H1 (cell line): ENCODE measurements around the gene CD248. TPM values are rescaled to one million over a fixed set of nuclear protein-coding genes. Genes with fewer than 3 reads are reported as not detected.

Experiments
- polyA plus RNA-seq, 7 experiments: library from polyadenylated mRNA; depleted of rRNA in 3 of 7; stranded (reverse) in 5 of 7; unstranded in 2 of 7; fragments of >200 nt in 5 of 7; fragments of 200-250 nt in 2 of 7; gene quantifications; 1 replicate in 5 of 7; 2 replicates in 1 of 7; 4 replicates in 1 of 7; pipeline versions ENCODE4 v1.2.1 to v1.2.3, GENCODE V29; 2011 to 2013; ENCODE audit warnings: missing spikeins in 2 of 7, mixed read lengths in 2 of 7
- total RNA-seq: library from RNA; stranded (reverse); fragmentation: NEBNext Ultra II Directional; extraction: Animal tissue kit (Norgen Biotek cat#: 25700); gene quantifications from 2 replicates; pipeline ENCODE4 v1.2.1, GENCODE V29; 2021
- TF ChIP-seq, protein P1 (sequence below): fragments of 300-600 bp; sonication (generic); IDR thresholded peaks from 2 replicates; pipeline ENCODE4 v1.7.1; 2012; ENCODE audit warnings: low read length, moderate library complexity, mild to moderate bottlenecking, inconsistent platforms; ENCODE audit not compliant: insufficient replicate concordance

Gene CD248
- total and polyA plus RNA-seq, 2 of the 8 experiments (the other 6 are each of a cell fraction or from before 2014, with no cell fraction given) = 2.7 to 3.9 TPM

DNA sequence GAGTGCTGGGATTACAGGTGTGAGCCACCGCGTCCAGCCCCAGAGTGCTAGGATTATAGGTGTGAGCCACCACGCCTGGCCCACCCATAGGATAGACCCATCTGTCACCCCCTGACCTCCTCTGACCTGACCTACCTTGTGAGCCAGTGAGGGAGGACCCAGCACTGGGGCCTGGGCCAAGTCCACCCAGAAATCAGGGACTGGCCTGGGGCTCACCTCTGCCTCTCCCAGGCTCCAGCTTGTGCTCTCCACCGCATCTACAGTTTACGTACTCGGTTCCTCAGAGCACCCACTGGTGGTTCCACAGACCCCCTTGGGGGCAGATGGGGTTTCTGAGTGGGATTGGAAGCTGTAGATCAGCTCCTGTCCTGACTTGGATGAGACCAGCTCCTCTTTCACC is 48.3 kb upstream of the CD248 start (continued):
- TF ChIP-seq, protein P1, sequence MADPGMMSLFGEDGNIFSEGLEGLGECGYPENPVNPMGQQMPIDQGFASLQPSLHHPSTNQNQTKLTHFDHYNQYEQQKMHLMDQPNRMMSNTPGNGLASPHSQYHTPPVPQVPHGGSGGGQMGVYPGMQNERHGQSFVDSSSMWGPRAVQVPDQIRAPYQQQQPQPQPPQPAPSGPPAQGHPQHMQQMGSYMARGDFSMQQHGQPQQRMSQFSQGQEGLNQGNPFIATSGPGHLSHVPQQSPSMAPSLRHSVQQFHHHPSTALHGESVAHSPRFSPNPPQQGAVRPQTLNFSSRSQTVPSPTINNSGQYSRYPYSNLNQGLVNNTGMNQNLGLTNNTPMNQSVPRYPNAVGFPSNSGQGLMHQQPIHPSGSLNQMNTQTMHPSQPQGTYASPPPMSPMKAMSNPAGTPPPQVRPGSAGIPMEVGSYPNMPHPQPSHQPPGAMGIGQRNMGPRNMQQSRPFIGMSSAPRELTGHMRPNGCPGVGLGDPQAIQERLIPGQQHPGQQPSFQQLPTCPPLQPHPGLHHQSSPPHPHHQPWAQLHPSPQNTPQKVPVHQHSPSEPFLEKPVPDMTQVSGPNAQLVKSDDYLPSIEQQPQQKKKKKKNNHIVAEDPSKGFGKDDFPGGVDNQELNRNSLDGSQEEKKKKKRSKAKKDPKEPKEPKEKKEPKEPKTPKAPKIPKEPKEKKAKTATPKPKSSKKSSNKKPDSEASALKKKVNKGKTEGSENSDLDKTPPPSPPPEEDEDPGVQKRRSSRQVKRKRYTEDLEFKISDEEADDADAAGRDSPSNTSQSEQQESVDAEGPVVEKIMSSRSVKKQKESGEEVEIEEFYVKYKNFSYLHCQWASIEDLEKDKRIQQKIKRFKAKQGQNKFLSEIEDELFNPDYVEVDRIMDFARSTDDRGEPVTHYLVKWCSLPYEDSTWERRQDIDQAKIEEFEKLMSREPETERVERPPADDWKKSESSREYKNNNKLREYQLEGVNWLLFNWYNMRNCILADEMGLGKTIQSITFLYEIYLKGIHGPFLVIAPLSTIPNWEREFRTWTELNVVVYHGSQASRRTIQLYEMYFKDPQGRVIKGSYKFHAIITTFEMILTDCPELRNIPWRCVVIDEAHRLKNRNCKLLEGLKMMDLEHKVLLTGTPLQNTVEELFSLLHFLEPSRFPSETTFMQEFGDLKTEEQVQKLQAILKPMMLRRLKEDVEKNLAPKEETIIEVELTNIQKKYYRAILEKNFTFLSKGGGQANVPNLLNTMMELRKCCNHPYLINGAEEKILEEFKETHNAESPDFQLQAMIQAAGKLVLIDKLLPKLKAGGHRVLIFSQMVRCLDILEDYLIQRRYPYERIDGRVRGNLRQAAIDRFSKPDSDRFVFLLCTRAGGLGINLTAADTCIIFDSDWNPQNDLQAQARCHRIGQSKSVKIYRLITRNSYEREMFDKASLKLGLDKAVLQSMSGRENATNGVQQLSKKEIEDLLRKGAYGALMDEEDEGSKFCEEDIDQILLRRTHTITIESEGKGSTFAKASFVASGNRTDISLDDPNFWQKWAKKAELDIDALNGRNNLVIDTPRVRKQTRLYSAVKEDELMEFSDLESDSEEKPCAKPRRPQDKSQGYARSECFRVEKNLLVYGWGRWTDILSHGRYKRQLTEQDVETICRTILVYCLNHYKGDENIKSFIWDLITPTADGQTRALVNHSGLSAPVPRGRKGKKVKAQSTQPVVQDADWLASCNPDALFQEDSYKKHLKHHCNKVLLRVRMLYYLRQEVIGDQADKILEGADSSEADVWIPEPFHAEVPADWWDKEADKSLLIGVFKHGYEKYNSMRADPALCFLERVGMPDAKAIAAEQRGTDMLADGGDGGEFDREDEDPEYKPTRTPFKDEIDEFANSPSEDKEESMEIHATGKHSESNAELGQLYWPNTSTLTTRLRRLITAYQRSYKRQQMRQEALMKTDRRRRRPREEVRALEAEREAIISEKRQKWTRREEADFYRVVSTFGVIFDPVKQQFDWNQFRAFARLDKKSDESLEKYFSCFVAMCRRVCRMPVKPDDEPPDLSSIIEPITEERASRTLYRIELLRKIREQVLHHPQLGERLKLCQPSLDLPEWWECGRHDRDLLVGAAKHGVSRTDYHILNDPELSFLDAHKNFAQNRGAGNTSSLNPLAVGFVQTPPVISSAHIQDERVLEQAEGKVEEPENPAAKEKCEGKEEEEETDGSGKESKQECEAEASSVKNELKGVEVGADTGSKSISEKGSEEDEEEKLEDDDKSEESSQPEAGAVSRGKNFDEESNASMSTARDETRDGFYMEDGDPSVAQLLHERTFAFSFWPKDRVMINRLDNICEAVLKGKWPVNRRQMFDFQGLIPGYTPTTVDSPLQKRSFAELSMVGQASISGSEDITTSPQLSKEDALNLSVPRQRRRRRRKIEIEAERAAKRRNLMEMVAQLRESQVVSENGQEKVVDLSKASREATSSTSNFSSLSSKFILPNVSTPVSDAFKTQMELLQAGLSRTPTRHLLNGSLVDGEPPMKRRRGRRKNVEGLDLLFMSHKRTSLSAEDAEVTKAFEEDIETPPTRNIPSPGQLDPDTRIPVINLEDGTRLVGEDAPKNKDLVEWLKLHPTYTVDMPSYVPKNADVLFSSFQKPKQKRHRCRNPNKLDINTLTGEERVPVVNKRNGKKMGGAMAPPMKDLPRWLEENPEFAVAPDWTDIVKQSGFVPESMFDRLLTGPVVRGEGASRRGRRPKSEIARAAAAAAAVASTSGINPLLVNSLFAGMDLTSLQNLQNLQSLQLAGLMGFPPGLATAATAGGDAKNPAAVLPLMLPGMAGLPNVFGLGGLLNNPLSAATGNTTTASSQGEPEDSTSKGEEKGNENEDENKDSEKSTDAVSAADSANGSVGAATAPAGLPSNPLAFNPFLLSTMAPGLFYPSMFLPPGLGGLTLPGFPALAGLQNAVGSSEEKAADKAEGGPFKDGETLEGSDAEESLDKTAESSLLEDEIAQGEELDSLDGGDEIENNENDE = no peak
